BLaER1 treated with 17β-estradiol and CSF1 and Interleukin-3, amounts not matched to agents 10 nM and 100 nM (cell line): ENCODE results near the gene FOXA3.

ENCODE experiments used
- H3K27ac ChIP-seq, 11 experiments: shearing (Covaris generic); formaldehyde crosslinking; 2 replicates each; pipeline ENCODE4 v1.8.1; 2022
- H3K27me3 ChIP-seq, 11 experiments: shearing (Covaris generic); formaldehyde crosslinking; 2 replicates each; pipeline ENCODE4 v1.8.1; 2022
- H3K36me3 ChIP-seq, 11 experiments: shearing (Covaris generic); formaldehyde crosslinking; 2 replicates each; pipeline ENCODE4 v1.8.1; 2022
- H3K4me1 ChIP-seq, 10 experiments: shearing (Covaris generic); formaldehyde crosslinking; 2 replicates each; pipeline ENCODE4 v1.8.1; 2022
- H3K4me2 ChIP-seq, 11 experiments: shearing (Covaris generic); formaldehyde crosslinking; 2 replicates each; pipeline ENCODE4 v1.8.1; 2022
- H3K4me3 ChIP-seq, 10 experiments: shearing (Covaris generic); formaldehyde crosslinking; 2 replicates each; pipeline ENCODE4 v1.8.1; 2022
- H3K9ac ChIP-seq, 11 experiments: shearing (Covaris generic); formaldehyde crosslinking; 2 replicates each; pipeline ENCODE4 v1.8.1; 2022
- H3K9me3 ChIP-seq, 11 experiments: shearing (Covaris generic); formaldehyde crosslinking; replicated peaks in 1 of 11; 2 replicates each; pipeline ENCODE4 v1.8.1; 2022
- H4K20me1 ChIP-seq, 11 experiments: shearing (Covaris generic); formaldehyde crosslinking; 2 replicates each; pipeline ENCODE4 v1.8.1; 2022
- Cebpa-rat ChIP-seq, 11 experiments: shearing (Covaris generic); IDR thresholded peaks; 2 replicates each; pipeline ENCODE4 v1.8.1; 2022

Gene FOXA3

GRCh38 chr19:45900738-45901431 lies 36.8 kb downstream of the FOXA3 start:
- no peak for TF ChIP-seq Cebpa-rat (IDR thresholded peaks at IDR 0.05)
- Histone ChIP-seq H3K36me3 (peaks cover 28 to 53% (median 44%) of the 10 kb centered on the region in 11 experiments), H3K4me2 (peak overlapping the region; percentile 81 to 99 (median 96)), H3K4me1 (peaks cover 20 to 59% (median 35%) of the 10 kb centered on the region in 10 experiments), H3K4me3 (peak overlapping the region; percentile 72 to 95 (median 88)), H3K9ac (peak overlapping the region; percentile 78 to 90 (median 85)), H4K20me1 (peaks cover 16 to 57% (median 48%) of the 10 kb centered on the region in 11 experiments; a peak in 20 of 22 replicates), H3K27me3 (no peaks in the 10 kb centered on the region), H3K27ac (peak overlapping the region in 10 of 11 experiments; percentile 38 to 91 (median 80); a peak in 18 of 22 replicates), H3K9me3 (no peaks in the 10 kb centered on the region)

- Histone ChIP-seq H3K9ac (peak overlapping the region; percentile 78 to 90 (median 85)), H3K4me2 (peak overlapping the region; percentile 81 to 99 (median 96)), H3K27me3 (no peaks in the 10 kb centered on the region), H3K27ac (peak overlapping the region in 10 of 11 experiments; percentile 38 to 91 (median 80); a peak in 19 of 22 replicates), H3K4me1 (peaks cover 20 to 54% (median 35%) of the 10 kb centered on the region in 10 experiments), H4K20me1 (peaks cover 16 to 51% (median 44%) of the 10 kb centered on the region in 11 experiments; a peak in 20 of 22 replicates), H3K4me3 (peak overlapping the region; percentile 72 to 95 (median 88)), H3K36me3 (peaks cover 23 to 47% (median 38%) of the 10 kb centered on the region in 11 experiments), H3K9me3 (no peaks in the 10 kb centered on the region)
- peak; percentile 24 to 98 (median 92); a peak in 19 of 22 replicates for TF ChIP-seq Cebpa-rat (IDR thresholded peaks at IDR 0.05)
Observed at GRCh38 chr19:45901432-45901911, 37.3 kb downstream of the FOXA3 start.

- H3K27ac ChIP-seq, result peak within 1 kb of the TSS; percentile 42 to 91 (median 79); a peak in 21 of 22 replicates
- peaks cover 23 to 43% (median 35%) of the 10 kb centered on the region in 11 experiments for H3K36me3 ChIP-seq
- H3K4me1 ChIP-seq, result peaks cover 20 to 50% (median 31%) of the 10 kb centered on the region in 10 experiments
- H3K9ac ChIP-seq, result peak within 1 kb of the TSS; percentile 78 to 90 (median 85)
- peaks cover 12 to 45% (median 40%) of the 10 kb centered on the region in 11 experiments; a peak in 20 of 22 replicates for H4K20me1 ChIP-seq
- no peak for TF ChIP-seq Cebpa-rat (IDR thresholded peaks at IDR 0.05)
- no peaks in the 10 kb centered on the region for H3K27me3 ChIP-seq
- H3K4me2 ChIP-seq, result peak within 1 kb of the TSS; percentile 81 to 99 (median 96)
- no peaks in the 10 kb centered on the region for H3K9me3 ChIP-seq
- peak within 1 kb of the TSS; percentile 72 to 95 (median 88) for H3K4me3 ChIP-seq
Observed at GRCh38 chr19:45901912-45902650, 38.0 kb downstream of the FOXA3 start, which contains the start of gene MYPOP. Gene MYPOP (minus strand): TSS chr19:45902613. CDS start chr19:45901773, 840 bp downstream.

GRCh38 chr19:45902651-45903625 lies 38.8 kb downstream of the FOXA3 start:
- H3K27ac ChIP-seq, result peak overlapping the region; percentile 30 to 91 (median 79); a peak in 20 of 22 replicates

GRCh38 chr19:45905011-45905410 lies 40.9 kb downstream of the FOXA3 start:
- Histone ChIP-seq H3K36me3 (peaks cover 2 to 14% (median 5%) of the 10 kb centered on the region in 11 experiments; a peak in 18 of 22 replicates), H3K4me2 (no peak overlapping the region), H4K20me1 (peaks cover 8 to 16% (median 15%) of the 10 kb centered on the region in 11 experiments; a peak in 20 of 22 replicates), H3K4me1 (peaks cover 16 to 24% (median 22%) of the 10 kb centered on the region in 10 experiments), H3K4me3 (no peak overlapping the region), H3K27me3 (no peaks in the 10 kb centered on the region), H3K9ac (no peak overlapping the region), H3K9me3 (no peaks in the 10 kb centered on the region), H3K27ac (no peak overlapping the region)
- no peak for TF ChIP-seq Cebpa-rat (IDR thresholded peaks at IDR 0.05)

More at GRCh38 chr19:45902651-45903625, 38.8 kb downstream of the FOXA3 start:
- Histone ChIP-seq H3K4me3 (peak overlapping the region; percentile 72 to 95 (median 88)), H3K4me1 (peaks cover 20 to 42% (median 25%) of the 10 kb centered on the region in 10 experiments), H3K27me3 (no peaks in the 10 kb centered on the region), H4K20me1 (peaks cover 8 to 36% (median 34%) of the 10 kb centered on the region in 11 experiments; a peak in 20 of 22 replicates), H3K9ac (peak overlapping the region; percentile 78 to 90 (median 85)), H3K4me2 (peak overlapping the region; percentile 80 to 98 (median 91)), H3K36me3 (peaks cover 22 to 35% (median 26%) of the 10 kb centered on the region in 11 experiments), H3K9me3 (no peaks in the 10 kb centered on the region)
- TF ChIP-seq Cebpa-rat (IDR thresholded peaks at IDR 0.05), result no peak

GRCh38 chr19:45906221-45906620 lies 42.1 kb downstream of the FOXA3 start:
- H3K9ac ChIP-seq, result no peak overlapping the region
- H3K4me3 ChIP-seq, result no peak overlapping the region
- H3K4me1 ChIP-seq, result peaks cover 9 to 12% (median 11%) of the 10 kb centered on the region in 10 experiments
- H3K4me2 ChIP-seq, result no peak overlapping the region
- no peaks in the 10 kb centered on the region for H3K27me3 ChIP-seq
- no peak overlapping the region for H3K27ac ChIP-seq
- TF ChIP-seq Cebpa-rat (IDR thresholded peaks at IDR 0.05), result no peak
- H3K36me3 ChIP-seq, result peaks cover 0 to 2% (median 0%) of the 10 kb centered on the region in 11 experiments; a peak in 6 of 22 replicates
- H3K9me3 ChIP-seq, result no peaks in the 10 kb centered on the region
- H4K20me1 ChIP-seq, result peaks cover 1 to 3% (median 3%) of the 10 kb centered on the region in 11 experiments; a peak in 20 of 22 replicates

GRCh38 chr19:45908956-45909355 lies 44.8 kb downstream of the FOXA3 start:
- Histone ChIP-seq H3K27ac (no peak overlapping the region), H3K9ac (no peak overlapping the region), H4K20me1 (no peaks in the 10 kb centered on the region), H3K4me2 (no peak overlapping the region), H3K36me3 (no peaks in the 10 kb centered on the region), H3K4me1 (peaks cover 0 to 8% (median 0%) of the 10 kb centered on the region in 10 experiments; a peak in 1 of 20 replicates), H3K4me3 (no peak overlapping the region), H3K9me3 (peaks cover 0 to 6% (median 0%) of the 10 kb centered on the region in 11 experiments; a peak in 2 of 22 replicates), H3K27me3 (no peaks in the 10 kb centered on the region)
- no peak for TF ChIP-seq Cebpa-rat (IDR thresholded peaks at IDR 0.05)
